Measurements from ENCODE around the gene SCARB1.

GRCh38 chr12:124812979-124813378, 50.7 kb downstream of the SCARB1 start:
- TF ChIP-seq CTCF (IDR thresholded peaks at IDR 0.05) (no peak), POLR2A (IDR thresholded peaks at IDR 0.05) (no peak)
